ENCODE measurements around the gene PIK3R4.

The PIK3R4 gene

DNA sequence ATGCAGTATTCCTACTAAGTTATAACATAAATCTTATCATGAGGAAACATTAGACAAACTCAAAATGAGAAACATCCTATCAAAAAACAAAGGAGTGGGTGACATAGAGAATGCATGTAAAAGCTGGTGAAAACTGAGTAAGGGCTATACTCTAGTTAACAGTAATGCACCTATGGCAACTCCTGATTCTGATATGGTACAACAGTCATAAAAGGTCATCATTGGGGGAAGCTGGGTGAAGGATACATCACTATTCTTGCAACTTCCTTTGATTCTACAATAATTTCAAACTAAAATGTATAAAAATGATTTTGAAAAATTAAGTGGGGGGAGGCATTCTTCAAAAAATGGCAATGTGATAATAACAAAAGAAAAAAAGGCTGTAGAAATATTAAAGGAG, 6.8 kb downstream of the PIK3R4 start:
- no peak for DNase-seq

GRCh38 chr3:130738241-130738640, 8.4 kb downstream of the PIK3R4 start:
- DNase-seq = no peak

GRCh38 chr3:130737622-130738021, 9.0 kb downstream of the PIK3R4 start:
- no peak for DNase-seq

DNA sequence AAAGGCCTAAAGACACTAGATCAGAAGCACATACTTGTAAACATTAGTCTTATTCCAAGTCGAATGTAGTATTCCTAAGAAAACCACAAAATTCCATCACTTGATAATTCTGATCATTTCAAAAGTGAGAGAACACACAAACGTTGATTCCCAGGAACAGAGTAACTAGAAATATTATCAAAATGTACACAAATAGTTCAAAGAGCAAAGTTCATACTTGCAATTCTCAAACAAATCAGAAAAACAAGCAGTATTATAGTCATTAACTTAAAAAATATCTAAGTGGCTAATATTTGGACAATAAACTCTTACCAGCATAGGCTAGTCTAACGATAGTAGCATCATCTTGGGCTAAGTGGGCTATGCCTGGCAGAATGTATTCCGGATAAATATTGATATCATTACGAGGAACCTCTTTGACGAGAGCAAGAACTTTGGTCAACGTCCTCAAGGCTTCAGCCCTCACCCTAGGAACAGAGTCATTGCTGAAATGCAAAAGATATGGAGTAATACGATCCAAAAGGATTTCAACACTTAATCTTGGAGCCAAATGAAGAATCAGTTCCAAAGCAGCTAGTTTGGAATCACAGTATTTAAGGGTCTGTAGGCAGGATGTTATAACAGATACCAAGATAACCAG, 13.3 kb downstream of the PIK3R4 start:
- no peak for DNase-seq

- no peak for DNase-seq
Measured at GRCh38 chr3:130732501-130732900, 14.1 kb downstream of the PIK3R4 start.

- DNase-seq = no peak
Measured at GRCh38 chr3:130731817-130732216, 14.8 kb downstream of the PIK3R4 start.

- no peak for DNase-seq
Measured at GRCh38 chr3:130729154-130729553, 17.5 kb downstream of the PIK3R4 start.

- DNase-seq = no peak
Measured at GRCh38 chr3:130728037-130728436, 18.6 kb downstream of the PIK3R4 start.

DNA sequence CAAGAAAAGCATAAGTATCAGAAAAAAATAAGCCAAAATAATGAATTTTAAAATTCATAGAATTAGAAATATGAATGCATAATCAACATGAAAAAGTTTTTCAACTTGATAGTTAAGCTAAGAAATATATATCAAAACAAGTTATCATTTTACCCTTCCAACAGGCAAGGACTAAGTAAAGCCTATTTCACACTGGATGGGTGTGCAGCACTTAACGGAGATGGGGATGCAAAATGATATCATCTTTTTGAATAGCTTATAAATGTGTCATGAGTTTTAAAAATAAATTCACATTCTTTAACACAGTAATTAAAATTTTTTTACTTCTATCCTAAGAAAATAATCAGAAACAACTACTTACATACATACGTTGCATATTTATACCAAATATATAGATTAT, 20.9 kb downstream of the PIK3R4 start:
- DNase-seq = no peak

- no peak for DNase-seq
Measured at GRCh38 chr3:130715616-130716015, 31.0 kb downstream of the PIK3R4 start.

DNA sequence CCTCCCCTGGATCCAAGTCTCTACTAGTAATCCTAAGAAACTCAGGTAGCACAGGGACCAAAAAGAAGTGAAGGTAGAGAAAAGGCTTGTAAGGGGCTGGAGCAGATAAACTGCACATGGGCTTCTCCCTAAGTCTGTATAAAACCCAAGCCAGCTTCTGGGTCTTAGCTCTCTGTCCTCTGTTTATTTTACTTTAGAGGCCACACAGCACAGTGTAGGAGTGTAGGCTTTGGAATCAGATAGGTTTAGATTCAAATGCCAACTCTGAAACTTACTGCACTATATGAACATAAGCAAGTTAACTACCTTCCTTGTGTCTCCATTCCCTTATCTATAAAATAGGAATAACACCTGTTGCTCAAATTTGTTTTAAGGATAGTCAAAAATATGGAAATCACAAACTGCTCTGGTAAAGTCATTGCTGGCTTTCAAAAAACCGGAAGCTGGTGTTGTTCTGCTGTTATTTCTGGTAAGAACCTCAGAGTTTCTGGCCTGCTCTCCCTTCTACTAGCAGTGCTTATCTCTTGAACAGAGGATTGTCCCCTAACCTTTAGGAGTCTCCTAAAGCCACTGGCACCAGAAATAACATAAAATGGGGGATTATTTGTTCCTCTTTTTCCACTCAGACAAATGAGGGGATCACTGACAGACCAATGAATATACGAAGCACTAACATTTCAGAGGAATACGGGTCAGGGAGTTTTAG, 33.8 kb downstream of the PIK3R4 start:
- no peak for DNase-seq

- no peak for DNase-seq
Measured at GRCh38 chr3:130711565-130712324, 34.9 kb downstream of the PIK3R4 start.

DNA sequence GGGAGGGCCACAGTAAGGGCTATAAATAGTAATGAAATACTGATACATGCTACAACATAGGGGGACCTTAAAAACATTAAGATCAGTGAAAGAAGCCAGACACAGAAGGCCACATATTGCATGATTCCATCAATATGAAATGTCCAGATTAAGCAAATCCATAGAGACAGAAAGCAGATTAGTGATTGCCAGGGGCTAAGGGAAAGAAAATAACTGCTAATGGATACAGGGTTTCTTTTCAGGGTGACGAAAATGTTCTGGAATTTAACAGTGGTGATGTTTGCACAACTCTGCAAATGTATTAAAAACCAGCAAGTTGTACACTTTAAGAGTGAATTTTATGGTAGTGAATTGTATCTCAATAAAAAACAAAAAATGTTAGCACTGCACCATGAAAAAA, 37.0 kb downstream of the PIK3R4 start:
- DNase-seq = no peak

GRCh38 chr3:130707902-130708601, 38.6 kb downstream of the PIK3R4 start:
- DNase-seq = no peak

DNA sequence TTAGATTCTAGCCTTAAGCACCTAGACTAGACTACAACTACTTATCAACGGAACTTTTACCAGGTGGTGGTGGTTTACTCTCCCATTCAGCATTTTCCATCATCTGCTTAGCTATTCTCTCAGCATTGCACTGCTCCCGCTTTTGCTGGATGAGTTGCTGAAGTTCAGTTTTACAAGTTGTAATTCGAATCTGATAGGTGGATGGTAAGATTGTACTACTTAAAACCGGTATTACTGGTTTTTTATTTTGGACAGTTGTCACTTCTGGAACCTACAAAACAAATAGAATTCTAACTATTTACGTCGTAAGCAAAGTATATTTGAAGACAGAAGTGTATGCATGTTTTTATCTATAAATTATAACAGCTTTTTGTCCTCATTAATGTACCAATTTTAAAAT, 41.1 kb downstream of the PIK3R4 start:
- DNase-seq = no peak

GRCh38 chr3:130702985-130703384, 43.6 kb downstream of the PIK3R4 start:
- no peak for DNase-seq

DNA sequence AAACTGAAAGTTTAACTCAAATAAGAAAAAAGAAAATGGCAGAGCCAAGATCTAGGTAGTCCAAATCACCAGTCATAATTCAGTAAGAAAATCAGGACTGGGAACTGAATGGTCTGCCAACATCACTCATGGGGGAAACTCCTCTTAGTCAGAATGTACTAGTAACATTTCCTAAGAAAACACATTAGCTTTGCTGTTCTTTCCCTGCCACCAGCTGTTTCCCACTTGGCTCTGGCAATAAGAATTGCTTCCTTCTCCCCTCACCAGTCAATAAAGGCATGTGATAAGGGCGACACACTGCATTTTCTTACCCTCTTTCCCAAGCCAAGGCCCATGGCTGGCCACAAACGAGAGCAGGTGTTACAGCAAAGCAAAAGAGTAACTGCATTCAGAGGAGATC, 46.1 kb downstream of the PIK3R4 start:
- no peak for DNase-seq

- no peak for DNase-seq
Measured at GRCh38 chr3:130699765-130700164, 46.9 kb downstream of the PIK3R4 start.

DNA sequence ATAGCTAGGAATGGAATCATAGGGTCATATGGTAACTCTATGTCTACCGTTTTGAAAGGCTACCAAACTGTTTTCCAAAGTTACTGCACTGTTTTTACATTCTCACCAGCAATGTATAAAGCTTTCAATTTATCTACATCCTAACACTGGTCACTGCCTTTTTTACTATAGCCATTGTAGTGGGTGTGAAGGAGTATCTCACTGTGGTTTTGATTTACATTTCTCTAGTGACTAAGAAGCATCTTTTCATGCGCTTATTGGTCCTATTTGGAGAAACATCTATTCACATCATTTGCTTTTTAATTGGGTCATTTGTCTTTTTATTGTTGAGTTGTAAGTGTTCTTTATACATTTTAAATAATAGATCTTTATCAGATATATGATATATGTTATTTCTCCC, 53.3 kb downstream of the PIK3R4 start:
- DNase-seq = no peak

GRCh38 chr3:130692455-130692854, 54.2 kb downstream of the PIK3R4 start:
- no peak for DNase-seq

GRCh38 chr3:130688697-130689470, 57.7 kb downstream of the PIK3R4 start:
- DNase-seq = no peak

DNA sequence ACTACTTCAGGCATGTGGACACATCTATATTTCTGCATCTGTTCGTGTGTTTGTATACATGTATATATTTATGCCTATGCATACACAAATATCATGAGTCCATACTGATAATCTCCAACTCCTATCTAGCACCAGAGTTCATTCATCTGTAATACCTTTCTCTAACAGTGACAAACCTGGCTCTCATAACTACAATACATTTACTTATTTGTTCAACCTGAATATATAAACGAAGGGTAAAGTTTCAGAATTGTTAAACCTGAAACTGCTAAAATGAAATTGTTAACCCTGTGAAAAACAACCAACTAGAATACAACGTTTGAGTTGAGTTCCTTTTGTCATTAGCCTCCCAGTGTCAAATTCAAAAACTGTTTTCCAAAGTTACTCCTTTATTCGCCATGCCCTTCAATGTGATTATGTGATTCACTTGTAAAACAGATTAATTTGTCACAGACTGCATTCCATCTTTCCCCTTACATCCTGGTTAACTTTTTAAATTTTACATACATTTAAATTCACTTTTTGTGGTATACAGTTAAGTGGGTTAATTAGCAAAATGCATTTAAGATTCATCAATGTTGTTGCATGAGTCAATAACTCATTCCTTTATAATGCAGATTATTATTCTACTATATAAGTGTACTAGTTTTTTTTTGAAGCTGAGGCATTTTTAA, 58.5 kb downstream of the PIK3R4 start:
- DNase-seq = no peak

All from NK-92 treated with Interleukin-12 subunit alpha and Interleukin-12 subunit beta, amount 100 ng/mL, for 24 hours (cell line).